SK-N-DZ (cell line): ENCODE results near the gene VMO1. TPM values are rescaled to one million over a fixed set of nuclear protein-coding genes. Genes with fewer than 3 reads are reported as not detected.
A peak's percentile ranks its signal among the peaks of the same experiment; 100 is the strongest.
"Not testable (repeated sequence)": the region's sequence is repeated elsewhere in the genome, so short reads cannot be mapped to it uniquely, and the experiment has no call there.

Experiments
- DNase-seq: peaks from one replicate; pipeline ENCODE4 v3.0.0-alpha.2; 2015; ENCODE audit warnings: low spot score
- polyA plus RNA-seq, 2 experiments: library from polyadenylated mRNA; depleted of rRNA; stranded (reverse); fragments of >200 nt; gene quantifications; 2 replicates each; pipeline ENCODE4 v1.2.3, GENCODE V29; 2014

VMO1 gene, protein sequence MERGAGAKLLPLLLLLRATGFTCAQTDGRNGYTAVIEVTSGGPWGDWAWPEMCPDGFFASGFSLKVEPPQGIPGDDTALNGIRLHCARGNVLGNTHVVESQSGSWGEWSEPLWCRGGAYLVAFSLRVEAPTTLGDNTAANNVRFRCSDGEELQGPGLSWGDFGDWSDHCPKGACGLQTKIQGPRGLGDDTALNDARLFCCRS
- polyA plus RNA-seq (2014; cell fraction: cytosol; rRNA removed): 0.30 TPM in 1 of 2 replicates, not detected in the other
- polyA plus RNA-seq (2014; cell fraction: nucleus; rRNA removed): 0.79 TPM in 1 of 2 replicates, not detected in the other

DNA sequence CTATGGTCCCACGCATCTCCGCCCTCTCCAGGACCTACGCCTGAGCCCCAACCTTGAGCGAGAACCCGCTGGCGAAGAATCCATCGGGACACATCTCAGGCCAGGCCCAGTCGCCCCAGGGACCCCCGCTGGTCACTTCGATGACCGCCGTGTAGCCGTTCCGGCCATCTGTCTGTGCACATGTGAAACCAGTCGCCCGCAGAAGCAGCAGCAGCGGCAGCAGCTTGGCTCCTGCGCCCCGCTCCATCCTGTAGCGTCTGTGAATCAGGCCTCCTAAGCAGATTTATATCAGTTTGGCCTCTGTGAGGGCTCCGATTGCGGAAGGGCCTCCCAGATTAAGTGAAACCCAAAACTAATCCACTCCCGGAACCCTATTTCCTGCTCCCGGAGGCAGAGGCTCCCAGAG lies at the start of gene VMO1:
Gene VMO1 (minus strand): TSS at position 259 of the 406 bp plus-strand sequence. CDS start 12 bp downstream, at position 247.
- DNase-seq: no peak

DNA sequence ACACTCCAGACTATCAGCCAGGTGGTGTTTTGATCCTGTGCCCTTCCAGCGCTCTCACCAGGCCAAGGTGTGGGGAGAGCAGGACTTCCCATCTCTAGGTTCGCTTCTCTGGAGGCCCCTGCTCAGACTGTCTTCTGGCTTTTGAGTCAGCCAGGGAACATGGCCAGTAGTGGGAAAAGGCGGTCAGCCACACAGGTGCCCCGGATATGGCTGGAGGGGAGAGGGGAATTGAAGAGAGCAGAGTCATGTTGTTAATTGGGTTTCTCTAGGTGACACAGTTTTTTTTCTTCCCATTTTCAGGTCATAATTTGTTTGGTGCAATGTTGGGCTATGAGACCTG lies 48.5 kb upstream of the VMO1 start:
- DNase-seq: no peak

DNA sequence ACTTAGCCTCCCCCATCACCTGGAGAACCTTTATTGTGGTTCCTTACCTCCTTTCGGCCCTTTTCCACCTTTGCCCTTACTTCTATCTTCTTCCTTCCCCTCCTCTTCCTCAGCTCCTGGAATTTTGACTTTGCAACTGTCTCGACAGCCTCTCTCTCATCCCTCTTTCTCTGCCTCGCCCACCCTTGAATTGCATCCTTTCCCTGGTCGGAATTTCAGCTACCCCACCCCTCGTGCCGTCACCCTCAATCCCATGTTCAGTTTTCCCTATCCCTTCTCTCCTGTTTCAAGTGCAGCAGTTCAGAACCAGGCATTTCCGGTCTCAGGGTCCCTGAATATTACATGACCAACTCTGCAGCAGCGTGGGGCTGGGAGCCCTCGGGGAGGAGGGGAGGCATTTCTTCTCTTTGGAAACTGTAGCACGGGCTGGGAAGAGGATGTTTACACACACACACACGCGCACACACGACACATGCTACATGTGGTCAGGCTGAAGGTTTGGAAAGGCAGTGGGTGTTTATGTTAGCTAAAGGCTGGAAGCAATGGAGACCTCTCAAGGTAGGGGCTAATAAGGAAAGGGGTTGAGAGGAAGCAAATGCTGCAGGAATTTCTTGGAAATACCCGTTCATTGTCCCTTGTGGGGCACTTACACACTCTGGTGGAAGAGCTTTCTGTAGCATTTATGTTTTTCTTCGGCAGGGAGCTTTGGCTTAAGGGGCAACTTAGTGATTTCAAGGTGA lies 47.9 kb upstream of the VMO1 start:
- peak; percentile 32 for DNase-seq

DNA sequence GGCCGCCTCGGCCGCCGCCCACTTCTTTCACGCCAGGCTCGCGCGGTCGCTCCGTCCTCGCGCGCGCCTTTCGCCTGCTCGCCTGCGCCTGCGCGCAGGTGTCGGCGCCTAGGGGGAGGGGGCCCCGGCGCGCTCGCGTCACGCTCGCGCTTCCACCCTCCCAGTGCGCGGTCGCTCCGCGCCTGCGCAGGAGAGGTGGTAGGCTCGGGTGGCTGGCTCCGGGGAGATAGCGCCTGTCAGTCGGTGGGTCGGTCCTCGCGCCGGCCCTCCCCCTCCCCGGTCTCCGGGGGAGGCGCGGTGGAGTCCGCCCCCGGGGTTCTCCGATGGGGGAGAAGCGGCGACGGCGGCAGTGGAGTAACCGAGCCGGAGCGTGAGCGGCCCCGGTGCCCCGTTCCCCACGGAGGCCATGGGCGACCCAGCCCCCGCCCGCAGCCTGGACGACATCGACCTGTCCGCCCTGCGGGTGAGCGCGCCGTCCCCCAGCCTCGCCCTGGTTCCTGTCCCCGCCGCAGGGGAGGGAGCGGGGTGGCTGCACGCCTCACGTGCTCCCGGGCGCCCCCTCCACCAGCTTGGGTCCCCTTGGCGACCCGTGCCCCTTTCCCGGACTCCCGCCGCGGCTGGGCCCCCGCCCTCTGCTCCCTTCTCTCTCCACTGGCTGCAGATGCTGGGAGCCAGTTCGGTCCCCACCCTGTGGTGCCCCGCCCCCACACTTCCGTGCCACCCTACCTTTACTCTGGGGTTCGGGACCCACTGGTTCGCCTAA lies 47.2 kb upstream of the VMO1 start, which contains the start of gene MINK1:
Gene MINK1 (plus strand): TSS at position 163 of the 763 bp plus-strand sequence. CDS start 244 bp downstream, at position 407.
- peak; percentile 94 for DNase-seq

DNA sequence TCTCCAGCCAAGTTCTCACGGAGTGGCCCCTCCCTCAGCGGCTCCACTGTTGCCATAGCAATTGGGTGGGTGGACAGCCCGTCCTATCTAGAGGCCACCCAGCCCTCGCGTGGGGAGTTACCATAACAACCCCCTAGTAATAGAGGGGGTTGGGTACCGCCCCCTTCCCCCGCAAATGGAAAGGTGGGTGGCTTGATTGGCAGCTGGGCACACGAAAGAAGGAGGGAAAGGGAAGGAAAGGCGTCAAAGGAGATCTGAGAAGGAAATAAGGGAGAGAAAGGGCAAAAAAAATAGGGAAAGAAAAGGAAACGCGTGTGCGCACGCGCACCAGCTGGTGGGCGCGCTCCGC lies 46.6 kb upstream of the VMO1 start:
- DNase-seq: not testable (repeated sequence)

DNA sequence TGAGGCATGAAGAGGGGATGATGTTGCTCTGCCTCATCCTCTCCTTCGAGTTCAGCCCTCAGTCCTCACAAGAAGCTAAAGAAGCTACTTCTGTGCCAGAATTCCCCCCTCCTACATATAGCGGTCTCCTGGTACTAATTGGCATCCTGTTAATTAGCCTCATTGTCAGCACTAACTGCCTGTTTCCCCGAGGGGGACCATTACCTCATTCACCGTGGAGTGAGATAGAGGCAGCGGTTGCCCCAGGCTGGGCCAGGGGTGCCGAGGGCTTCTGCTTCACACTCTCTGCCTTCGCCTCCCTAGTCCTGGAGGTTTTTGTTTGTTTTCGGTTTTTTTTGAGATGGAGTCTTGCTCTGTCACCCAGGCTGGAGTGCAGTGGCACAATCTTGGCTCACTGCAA lies 41.2 kb upstream of the VMO1 start:
- DNase-seq: no peak

DNA sequence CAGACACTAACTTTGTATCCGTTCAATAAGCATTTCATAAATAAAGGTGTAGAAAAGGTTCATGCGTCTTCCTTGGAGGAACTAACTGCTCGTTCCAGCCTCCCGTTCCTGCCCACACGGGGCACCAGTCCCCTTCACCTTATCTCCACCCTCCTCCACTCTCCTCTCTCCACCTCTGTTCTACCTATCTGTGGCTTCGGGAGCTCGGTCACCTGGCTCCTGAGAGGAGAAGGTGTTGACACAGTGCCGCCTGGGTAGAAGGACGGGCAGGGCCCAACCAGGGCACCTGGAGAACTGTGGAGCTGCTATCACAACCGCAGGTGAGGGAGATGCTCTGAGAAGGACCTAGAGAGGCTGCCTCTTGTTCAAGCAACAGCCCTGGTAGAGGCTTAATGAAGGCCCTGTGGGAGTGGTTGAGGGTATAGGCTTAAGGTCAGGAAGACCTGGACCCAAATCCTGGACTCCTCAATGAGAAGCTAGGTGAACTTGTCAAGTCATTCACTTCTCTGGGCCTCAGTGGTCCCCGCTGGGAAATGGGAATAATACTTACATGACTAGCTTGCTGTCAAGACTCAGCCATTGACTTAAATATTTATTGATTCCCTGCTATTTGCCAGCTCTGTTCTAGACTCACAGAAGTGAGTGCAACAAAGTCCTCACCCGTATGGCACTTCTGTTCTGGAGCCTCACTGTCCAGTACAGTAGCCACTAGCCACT lies 37.4 kb upstream of the VMO1 start:
- DNase-seq: no peak

DNA sequence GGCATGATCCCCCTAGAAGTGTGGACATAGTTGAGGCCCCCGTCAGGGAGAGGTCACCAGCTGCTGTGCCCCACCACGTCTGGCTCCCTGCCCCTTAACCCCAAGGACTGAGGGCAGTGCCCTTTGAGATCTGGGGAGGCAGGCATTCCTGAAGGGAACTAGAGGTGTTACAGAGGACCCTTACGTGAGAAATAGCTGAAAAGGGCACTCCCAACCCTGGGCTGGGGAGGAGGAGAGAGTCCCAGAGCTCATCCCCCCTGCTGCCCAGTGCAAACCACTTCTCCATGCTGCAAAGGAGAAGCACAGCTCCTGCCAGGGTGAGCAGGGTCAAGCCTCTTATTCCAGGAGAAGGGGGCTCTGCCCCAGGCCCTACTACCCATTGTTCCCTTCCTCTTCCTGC lies 36.7 kb upstream of the VMO1 start:
- no peak for DNase-seq

DNA sequence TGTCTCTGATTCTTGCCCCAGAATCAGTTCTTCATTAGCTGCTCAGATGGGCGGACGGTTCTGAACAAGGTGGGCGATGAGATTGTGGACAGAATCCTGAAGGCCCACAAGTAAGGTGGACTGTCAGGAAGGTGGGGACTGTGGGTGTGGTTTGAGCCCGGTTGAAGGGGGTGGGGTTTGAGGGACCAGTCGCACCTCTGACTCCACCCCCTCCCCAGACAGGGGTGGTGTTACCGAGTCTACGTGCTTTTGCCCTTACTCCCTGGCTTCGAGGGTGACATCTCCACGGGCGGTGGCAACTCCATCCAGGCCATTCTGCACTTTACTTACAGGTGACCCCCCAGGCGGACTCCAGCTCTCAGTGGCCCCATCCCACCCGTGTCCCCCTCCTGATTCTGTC lies 32.1 kb upstream of the VMO1 start:
- DNase-seq: peak; percentile 40

DNA sequence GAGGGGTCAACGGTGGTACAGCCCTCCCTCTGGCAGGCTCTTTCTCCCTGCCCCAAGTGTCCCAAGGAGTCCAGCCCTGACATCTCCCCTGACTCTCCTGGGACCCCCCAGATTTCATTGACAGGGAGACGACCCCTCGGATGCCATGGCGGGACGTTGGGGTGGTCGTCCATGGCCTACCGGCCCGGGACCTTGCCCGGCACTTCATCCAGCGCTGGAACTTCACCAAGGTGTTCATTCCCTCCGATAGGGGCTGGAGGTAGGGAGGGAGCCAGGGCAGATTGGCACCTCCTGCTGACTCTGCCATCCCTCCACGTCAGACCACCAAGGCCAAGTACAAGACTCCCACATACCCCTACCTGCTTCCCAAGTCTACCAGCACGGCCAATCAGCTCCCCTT lies 30.7 kb upstream of the VMO1 start:
- no peak for DNase-seq

DNA sequence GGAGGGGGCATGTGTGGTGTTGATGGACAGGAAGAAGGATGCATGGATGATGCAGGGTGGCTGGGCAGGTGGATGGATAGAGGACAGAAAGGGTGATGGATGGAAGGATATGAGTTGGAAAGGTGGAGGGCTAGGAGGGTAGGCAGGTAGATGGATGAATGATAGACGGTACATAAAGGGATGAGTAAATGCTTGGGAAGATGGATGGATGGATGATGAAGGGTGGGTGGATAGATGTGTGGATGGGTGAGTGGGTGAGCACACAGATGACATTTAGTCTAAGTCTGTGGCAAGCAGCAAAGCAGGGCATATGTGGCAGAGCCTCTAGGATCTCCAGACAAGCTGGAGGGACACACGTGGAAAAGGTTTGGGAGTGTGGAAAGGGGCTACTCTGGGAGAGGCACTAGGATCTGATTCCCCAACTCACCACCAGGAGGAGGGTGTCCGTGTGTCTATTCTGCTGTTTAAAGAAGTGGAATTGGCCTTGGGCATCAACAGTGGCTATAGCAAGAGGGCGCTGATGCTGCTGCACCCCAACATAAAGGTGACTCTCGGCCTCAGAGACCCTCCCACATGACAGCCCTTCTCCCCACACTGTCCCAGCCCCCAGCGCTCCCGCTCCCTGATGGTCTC lies 29.0 kb upstream of the VMO1 start:
- no peak for DNase-seq

DNA sequence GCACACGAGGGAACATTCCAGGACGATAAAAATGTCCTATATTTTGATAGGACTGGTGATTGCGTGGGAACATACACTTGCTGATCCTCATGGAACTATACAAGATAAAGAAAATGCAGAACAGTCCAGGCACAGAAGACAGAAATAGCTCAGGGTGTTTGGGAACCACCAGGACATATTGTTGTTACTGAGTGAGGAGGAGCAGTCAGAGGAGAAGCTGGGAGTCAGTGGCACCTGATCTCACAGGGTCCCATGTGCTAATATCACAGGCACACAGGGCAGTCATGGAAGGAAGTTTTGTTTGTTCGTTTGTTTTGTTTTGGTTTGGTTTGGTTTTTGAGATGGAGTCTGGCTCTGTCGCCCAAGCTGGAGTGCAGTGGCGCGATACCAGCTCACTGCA lies 26.5 kb upstream of the VMO1 start:
- DNase-seq: no peak

DNA sequence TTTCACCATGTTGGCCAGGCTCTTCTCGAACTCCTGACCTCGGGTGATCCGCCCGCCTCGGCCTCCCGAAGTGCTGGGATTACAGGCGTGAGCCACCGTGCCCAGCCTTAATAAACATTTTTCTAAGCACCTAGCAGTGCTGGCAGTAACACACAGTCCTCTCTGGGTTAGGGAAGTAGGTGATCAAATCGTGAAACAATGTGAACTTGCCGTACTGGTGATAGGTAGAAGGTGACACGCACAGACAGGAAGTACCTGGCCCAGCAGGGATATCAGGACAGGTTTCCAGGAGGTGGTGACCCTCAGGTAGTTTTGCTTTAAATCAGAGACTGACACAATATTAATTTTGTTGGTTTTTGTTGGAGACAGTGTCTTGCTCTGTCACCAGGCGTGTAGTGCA lies 25.3 kb upstream of the VMO1 start:
- no peak for DNase-seq

DNA sequence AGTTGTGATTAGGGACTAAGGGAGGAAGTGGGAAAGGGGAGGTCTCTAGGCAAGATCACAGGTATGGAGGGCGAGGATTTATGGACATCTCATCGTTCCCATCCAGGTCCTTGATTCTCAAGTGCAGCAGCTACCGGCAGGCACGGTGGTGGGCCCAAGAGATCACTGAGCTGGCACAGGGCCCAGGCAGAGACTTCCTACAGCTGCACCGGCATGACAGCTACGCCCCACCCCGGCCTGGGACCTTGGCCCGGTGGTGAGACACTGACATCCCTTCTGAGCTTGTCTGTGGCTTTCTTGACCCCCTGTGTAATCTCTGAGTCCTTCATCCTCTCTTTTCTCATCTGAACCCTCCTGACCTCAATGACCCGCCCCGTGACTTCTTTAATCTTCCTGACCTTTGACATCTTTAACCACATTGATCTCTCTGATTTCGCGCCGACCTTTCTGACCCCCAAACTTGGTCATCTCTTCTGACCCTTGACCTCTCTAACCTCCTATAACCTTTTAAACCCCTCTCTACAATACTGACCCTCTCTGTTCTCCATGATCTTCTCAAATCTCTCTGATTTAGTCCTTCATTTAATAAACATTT lies 24.6 kb upstream of the VMO1 start:
- no peak for DNase-seq

DNA sequence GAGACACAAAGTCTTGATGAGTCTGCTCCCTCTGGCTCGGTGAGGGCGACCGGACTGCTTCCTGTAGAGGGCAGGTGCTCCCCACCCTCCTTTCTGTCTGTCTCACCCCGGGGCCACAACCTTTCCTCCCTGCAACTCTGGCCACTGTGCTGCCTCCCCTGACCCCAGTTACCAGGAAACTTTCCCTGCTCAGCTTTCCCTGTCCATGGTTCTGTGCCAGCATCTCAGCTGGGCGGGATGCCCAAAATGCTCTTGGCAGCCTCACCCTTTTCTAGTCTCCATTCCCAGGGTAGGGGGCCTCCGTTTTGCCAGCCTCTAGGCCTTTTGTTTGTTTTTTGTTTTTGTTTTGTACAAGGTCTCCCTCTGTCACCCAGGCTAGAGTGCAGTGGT lies 22.2 kb upstream of the VMO1 start:
- DNase-seq: no peak

DNA sequence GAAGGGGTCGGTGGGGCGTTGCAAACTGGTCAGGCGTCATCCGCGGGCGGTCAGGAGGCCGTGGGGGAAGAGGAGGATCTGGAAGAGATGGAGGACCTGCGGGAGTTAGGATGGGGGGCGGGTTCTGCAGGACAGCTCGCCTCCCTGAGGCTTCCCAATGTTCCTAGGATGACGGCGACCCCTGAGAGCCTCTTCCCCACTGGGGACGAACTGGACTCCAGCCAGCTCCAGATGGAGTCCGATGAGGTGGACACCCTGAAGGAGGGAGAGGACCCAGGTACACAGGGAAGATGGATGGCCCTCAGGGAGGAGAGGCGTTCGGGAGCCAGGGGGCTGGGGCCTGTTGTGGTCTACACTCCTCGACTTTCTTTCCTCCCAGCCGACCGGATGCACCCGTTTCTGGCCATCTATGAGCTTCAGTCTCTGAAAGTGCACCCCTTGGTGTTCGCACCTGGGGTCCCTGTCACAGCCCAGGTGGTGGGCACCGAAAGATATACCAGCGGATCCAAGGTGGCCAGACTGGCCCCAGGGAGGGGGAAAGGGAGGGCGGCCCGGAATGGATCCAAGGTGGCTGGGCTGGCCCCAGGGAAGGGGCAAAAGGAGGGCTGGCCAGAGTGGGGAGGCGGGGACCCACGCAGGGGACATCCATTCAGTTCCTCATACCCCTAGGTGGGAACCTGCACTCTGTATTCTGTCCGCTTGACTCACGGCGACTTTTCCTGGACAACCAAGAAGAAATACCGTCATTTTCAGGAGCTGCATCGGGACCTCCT lies 21.6 kb upstream of the VMO1 start:
- no peak for DNase-seq

DNA sequence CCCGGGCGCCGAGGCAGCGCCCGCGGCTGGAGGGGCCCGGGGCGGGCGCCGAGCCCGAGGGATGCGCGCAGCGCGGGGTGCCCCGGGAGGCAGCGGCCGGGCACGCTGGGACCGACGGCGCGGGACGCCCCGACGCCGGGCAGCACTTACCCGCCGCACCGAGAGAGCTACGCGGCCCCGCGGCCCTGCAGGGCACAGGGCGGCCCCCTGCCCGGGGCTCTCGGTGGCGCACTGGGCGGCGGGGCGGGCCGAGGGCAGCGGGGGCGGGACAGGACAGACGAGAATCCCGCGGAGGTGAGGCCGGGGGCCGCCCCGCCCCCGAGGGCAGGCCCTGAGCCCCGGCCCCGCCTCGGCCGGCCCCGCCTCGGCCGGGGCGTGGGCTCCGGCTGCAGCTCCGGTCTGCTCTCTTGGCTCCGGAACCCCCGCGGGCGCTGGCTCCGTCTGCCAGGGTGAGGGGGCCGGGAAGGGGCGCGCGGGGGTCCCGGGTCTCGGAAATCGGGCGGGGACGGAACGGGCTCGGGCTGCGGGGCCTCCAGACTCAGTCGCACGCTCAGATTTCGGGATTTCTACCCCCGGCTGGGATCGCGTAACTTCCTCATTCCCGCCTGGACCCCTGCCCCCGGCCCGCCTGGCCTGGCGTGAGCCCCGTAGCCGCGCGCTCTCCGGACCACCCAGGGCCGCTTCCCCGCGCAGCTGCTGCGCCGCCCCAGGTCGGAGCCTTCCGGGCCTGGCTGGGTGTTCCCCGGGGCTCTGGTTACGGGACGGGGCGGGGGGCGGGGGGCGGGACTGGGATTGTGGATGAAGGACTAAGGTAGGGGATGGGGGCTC lies 20.8 kb upstream of the VMO1 start, which contains the start of gene PLD2:
Gene PLD2 (plus strand): TSS at position 376 of the 828 bp plus-strand sequence. CDS start 621 bp downstream, outside the sequence.
- DNase-seq: peak; percentile 84

DNA sequence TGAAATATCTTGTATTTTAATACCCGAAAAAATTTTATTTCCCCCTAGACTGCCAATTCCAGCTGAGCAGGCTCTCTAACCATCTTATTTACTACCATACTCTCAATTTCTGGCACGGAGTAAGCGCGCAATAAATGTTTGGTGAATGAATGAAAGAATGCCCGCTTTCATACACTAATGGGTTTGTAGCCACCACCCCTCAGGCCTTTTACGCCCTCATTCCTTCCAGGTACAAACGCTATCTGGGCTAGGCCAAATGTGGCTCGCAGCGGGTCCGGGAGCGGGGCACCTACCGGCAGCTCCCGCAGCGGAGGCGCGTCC lies 20.3 kb upstream of the VMO1 start:
- no peak for DNase-seq

DNA sequence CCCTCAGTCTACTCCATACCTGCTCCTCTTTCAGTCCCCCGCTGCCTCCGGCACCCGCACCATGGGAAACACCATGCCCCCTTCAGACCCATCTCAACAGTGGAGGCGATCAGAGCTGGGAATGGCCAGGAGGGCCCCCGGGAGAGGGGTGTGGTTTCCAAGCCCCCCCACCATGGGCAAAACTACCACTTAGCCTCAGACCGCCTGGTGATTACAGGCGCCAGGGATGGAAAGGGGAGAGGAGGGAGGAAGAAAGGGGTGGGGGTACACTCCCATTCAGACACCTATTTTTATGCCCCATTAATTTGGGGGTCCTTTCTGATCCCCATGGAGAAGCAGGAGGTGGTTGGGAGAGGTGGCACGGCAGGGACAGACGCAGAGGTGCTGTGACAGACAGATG lies 16.1 kb upstream of the VMO1 start, which contains the start of gene C17orf114:
Gene C17orf114 (minus strand): TSS at position 101 of the 400 bp plus-strand sequence.
- DNase-seq: no peak
